Measurements from ENCODE around the gene MRGPRD.

The MRGPRD gene

DNA sequence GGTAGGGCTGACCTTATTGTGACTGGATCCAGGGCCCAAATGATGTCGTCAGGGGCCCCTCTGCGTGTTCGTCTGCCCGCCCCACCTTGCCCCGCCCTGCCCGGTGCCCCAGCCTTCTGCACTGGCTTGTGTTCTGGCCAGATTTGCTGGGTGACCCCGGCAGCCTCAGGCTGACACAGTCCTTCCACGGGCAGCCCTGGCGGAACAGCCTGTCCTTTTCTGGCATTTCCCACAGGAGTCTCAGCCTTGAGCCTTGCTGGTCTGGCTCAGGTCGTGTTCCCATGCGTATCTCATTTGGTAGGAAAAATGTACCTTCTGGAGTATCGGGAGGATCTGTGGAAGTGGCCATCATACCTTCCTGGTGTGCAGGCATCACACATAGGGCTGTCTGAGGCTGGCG, 46.1 kb downstream of the MRGPRD start:
- Histone ChIP-seq H3K4me3 (ENCODE audit: extremely low read depth, insufficient read depth, low read length, poor library complexity, severe bottlenecking) (no peak overlapping the region), H3K27ac (ENCODE audit: low read depth, low read length, severe bottlenecking) (no peak overlapping the region), H3K4me1 (ENCODE audit: control insufficient read depth, insufficient read depth, low read length, poor library complexity, severe bottlenecking) (no peaks in the 10 kb centered on the region), H3K9me3 (ENCODE audit: control insufficient read depth, low read length) (no peaks in the 10 kb centered on the region), H3K36me3 (ENCODE audit: control insufficient read depth, insufficient read depth, low read length) (peaks cover 65% of the 10 kb centered on the region)
- 92 to 98% methylated on average over 13 of the region's 13 CpGs for WGBS, 2 experiments (ENCODE audit: insufficient coverage in 2 of 2)

GRCh38 chr11:68934321-68934645, 46.5 kb downstream of the MRGPRD start:
- 92 to 93% methylated on average over 8 of the region's 12 CpGs for WGBS, 2 experiments (ENCODE audit: insufficient coverage in 2 of 2)
- Histone ChIP-seq H3K9me3 (ENCODE audit: control insufficient read depth, low read length) (no peaks in the 10 kb centered on the region), H3K4me3 (ENCODE audit: extremely low read depth, insufficient read depth, low read length, poor library complexity, severe bottlenecking) (no peak overlapping the region), H3K4me1 (ENCODE audit: control insufficient read depth, insufficient read depth, low read length, poor library complexity, severe bottlenecking) (no peaks in the 10 kb centered on the region), H3K36me3 (ENCODE audit: control insufficient read depth, insufficient read depth, low read length) (peaks cover 68% of the 10 kb centered on the region), H3K27ac (ENCODE audit: low read depth, low read length, severe bottlenecking) (no peak overlapping the region)

DNA sequence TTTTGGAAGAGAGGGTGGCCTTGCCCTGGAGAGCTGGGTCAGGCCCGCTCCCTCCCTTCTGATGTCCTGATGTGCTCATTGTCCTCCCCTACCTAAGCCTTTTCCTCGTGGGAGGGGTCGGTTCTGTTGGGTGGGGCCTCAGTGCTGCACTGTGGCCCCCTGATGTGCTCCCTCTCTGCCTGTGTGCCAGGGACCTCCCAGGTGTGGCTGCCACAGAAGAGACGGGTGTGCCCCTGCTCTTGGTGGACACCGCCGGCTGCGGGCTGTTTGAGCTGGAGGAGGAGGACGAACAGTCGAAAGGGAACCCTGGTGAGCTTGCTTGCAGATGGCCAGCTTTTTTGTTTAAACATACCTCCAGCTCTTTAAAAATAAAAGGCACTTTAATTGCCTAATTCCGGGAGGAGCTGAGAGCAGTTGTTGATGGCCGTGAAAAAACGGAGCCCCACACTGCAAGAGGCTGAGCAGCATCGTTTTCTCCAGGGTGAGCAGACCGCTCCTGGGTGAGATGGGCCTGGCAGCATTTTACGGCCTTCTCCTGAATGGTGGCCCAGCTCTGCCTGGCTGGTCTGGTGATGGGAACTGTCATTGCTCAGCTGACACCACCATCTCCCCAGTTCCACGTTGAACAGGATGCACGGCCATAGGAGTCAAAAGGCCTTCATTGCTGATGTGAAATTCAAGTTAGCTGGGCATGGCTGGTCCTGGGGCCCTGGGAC, 47.0 kb downstream of the MRGPRD start:
- H3K4me3 ChIP-seq (ENCODE audit: extremely low read depth, insufficient read depth, low read length, poor library complexity, severe bottlenecking): no peak overlapping the region
- no peaks in the 10 kb centered on the region for H3K4me1 ChIP-seq (ENCODE audit: control insufficient read depth, insufficient read depth, low read length, poor library complexity, severe bottlenecking)
- H3K27ac ChIP-seq (ENCODE audit: low read depth, low read length, severe bottlenecking): no peak overlapping the region
- H3K9me3 ChIP-seq (ENCODE audit: control insufficient read depth, low read length): no peaks in the 10 kb centered on the region
- 89% methylated on average over 13 to 15 of the region's 17 CpGs for WGBS, 2 experiments (ENCODE audit: insufficient coverage in 2 of 2)
- peaks cover 74% of the 10 kb centered on the region for H3K36me3 ChIP-seq (ENCODE audit: control insufficient read depth, insufficient read depth, low read length)

- no peaks in the 10 kb centered on the region for H3K4me1 ChIP-seq (ENCODE audit: control insufficient read depth, insufficient read depth, low read length, poor library complexity, severe bottlenecking)
- WGBS, 2 experiments (ENCODE audit: insufficient coverage in 2 of 2): 95 to 97% methylated on average over 23 of the region's 24 CpGs
- H3K27ac ChIP-seq (ENCODE audit: low read depth, low read length, severe bottlenecking): no peak overlapping the region
- peaks cover 75% of the 10 kb centered on the region for H3K36me3 ChIP-seq (ENCODE audit: control insufficient read depth, insufficient read depth, low read length)
- H3K9me3 ChIP-seq (ENCODE audit: control insufficient read depth, low read length): no peaks in the 10 kb centered on the region
- no peak overlapping the region for H3K4me3 ChIP-seq (ENCODE audit: extremely low read depth, insufficient read depth, low read length, poor library complexity, severe bottlenecking)
Measured at GRCh38 chr11:68932933-68933577, 47.7 kb downstream of the MRGPRD start.

- Histone ChIP-seq H3K4me3 (ENCODE audit: extremely low read depth, insufficient read depth, low read length, poor library complexity, severe bottlenecking) (no peak overlapping the region), H3K36me3 (ENCODE audit: control insufficient read depth, insufficient read depth, low read length) (peaks cover 76% of the 10 kb centered on the region)
- 95 to 98% methylated on average over 4 to 5 of the region's 7 CpGs for WGBS, 2 experiments (ENCODE audit: insufficient coverage in 2 of 2)
Measured at GRCh38 chr11:68932358-68932757, 48.4 kb downstream of the MRGPRD start.

DNA sequence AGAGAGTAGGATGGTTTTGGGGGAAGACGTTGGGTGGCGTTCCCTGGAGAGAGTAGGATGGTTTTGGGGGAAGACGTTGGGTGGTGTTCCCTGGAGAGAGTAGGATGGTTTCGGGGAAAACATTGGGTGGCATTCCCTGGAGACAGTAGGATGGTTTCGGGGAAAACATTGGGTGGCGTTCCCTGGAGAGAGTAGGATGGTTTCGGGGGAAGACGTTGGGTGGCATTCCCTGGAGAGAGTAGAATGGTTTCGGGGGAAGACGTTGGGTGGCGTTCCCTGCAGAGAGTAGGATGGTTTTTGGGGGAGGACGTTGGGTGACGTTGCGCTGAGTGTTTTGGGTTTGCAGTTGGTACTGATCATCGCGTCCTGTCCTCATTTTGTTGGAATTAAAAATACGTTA, 48.9 kb downstream of the MRGPRD start:
- Histone ChIP-seq H3K27ac (ENCODE audit: low read depth, low read length, severe bottlenecking) (no peak overlapping the region), H3K4me3 (ENCODE audit: extremely low read depth, insufficient read depth, low read length, poor library complexity, severe bottlenecking) (no peak overlapping the region), H3K36me3 (ENCODE audit: control insufficient read depth, insufficient read depth, low read length) (peaks cover 76% of the 10 kb centered on the region), H3K4me1 (ENCODE audit: control insufficient read depth, insufficient read depth, low read length, poor library complexity, severe bottlenecking) (no peaks in the 10 kb centered on the region), H3K9me3 (ENCODE audit: control insufficient read depth, low read length) (peaks cover 3% of the 10 kb centered on the region)
- WGBS, 2 experiments (ENCODE audit: insufficient coverage in 2 of 2): 90 to 91% methylated on average over 16 of the region's 17 CpGs

More at GRCh38 chr11:68932358-68932757, 48.4 kb downstream of the MRGPRD start:
- H3K27ac ChIP-seq (ENCODE audit: low read depth, low read length, severe bottlenecking): no peak overlapping the region
- no peaks in the 10 kb centered on the region for H3K9me3 ChIP-seq (ENCODE audit: control insufficient read depth, low read length)
- no peaks in the 10 kb centered on the region for H3K4me1 ChIP-seq (ENCODE audit: control insufficient read depth, insufficient read depth, low read length, poor library complexity, severe bottlenecking)

DNA sequence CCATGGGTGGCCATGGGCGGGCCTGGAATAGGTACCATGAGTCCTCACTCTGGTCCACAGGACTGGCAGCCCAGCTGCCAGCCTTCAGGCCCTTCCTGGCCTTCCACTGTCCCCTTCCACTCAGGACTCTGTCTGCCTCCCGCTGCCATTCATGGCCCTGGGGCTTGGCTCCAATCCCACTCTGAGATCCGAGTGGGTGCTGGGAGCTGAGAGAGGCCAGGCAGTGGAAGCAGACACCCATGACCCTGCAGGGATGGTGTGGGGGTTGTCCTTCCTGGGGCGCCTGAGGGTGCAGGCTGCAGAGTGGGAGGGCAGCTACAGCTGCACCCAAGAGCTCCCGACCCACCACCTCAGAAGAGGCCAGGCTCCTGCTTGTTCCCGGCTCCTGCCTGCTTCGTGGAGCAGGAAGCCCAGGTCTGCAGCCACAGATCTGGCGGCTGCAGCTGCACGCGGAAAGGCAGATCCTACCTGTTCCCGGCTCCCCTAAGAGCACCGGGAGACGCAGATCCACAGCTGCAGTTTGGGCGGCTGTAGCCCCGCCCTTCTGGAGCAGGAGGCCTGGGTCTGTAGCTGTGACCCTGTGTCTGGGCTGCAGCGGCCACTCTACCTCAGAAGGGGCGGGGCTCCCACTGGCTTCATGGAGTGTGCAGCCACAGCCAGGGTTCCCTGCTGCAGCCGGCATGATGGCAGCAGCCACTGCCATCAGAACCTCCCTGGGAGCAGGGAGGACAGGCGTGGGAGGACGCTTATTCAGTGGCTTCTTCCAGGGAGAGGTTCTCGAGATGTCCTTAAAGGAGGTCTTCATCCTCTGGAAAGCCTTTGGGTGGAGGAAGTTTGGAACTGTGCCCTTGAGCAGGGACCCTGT, 49.6 kb downstream of the MRGPRD start:
- H3K27ac ChIP-seq (ENCODE audit: low read depth, low read length, severe bottlenecking): no peak overlapping the region
- H3K36me3 ChIP-seq (ENCODE audit: control insufficient read depth, insufficient read depth, low read length): peaks cover 76% of the 10 kb centered on the region
- 91 to 94% methylated on average over 15 to 20 of the region's 21 CpGs for WGBS, 2 experiments (ENCODE audit: insufficient coverage in 2 of 2)
- H3K9me3 ChIP-seq (ENCODE audit: control insufficient read depth, low read length): peaks cover 8% of the 10 kb centered on the region
- no peaks in the 10 kb centered on the region for H3K4me1 ChIP-seq (ENCODE audit: control insufficient read depth, insufficient read depth, low read length, poor library complexity, severe bottlenecking)
- no peak overlapping the region for H3K4me3 ChIP-seq (ENCODE audit: extremely low read depth, insufficient read depth, low read length, poor library complexity, severe bottlenecking)

Data from mesodermal cell (in vitro differentiated cells).